ENCODE data around the gene RASA3. TPM values are rescaled to one million over a fixed set of nuclear protein-coding genes. Genes with fewer than 3 reads are reported as not detected.
"Not testable (repeated sequence)": the region's sequence is repeated elsewhere in the genome, so short reads cannot be mapped to it uniquely, and the experiment has no call there.

Gene RASA3
- total and polyA plus RNA-seq, 2 of the 4 experiments (the other 2 are of a cell fraction): 21.0 to 31.4 TPM

- no peak for TF ChIP-seq CHD1 (IDR thresholded peaks at IDR 0.05; ENCODE audit: low read depth, low read length)
Observed at GRCh38 chr13:114177245-114178010, 45.0 kb upstream of the RASA3 start (continued).

GRCh38 chr13:114176359-114176902, 44.0 kb upstream of the RASA3 start:
- H2AK5ac ChIP-seq (ENCODE audit: low read depth, low read length); H2BK20ac ChIP-seq (ENCODE audit: low read depth, low read length); H4K8ac ChIP-seq (ENCODE audit: low read depth in 2 of 2, low read length in 2 of 2); in situ Hi-C loops (cut with MboI; ENCODE audit: low sequenced_read_pairs); H3K27ac ChIP-seq (ENCODE audit: insufficient read depth, low read length); POLR2A ChIA-PET (ENCODE audit: unreplicated experiment); ATAC-seq (ENCODE audit: low read depth); H3K36me3 ChIP-seq (ENCODE audit: control insufficient read depth, insufficient read depth, low read length); H3K9me3 ChIP-seq (ENCODE audit: control insufficient read depth, insufficient read depth, low read length); H3K4me3 ChIP-seq (ENCODE audit: insufficient read depth, low read depth, low read length); intact Hi-C loops (cut with micrococcal nuclease); H4K5ac ChIP-seq (ENCODE audit: low read depth, low read length); DNase-seq; H3K18ac ChIP-seq (ENCODE audit: low read depth, low read length); H3K23ac ChIP-seq (ENCODE audit: low read depth, low read length); H3K9ac ChIP-seq (ENCODE audit: low read depth, low read length); H3K9me1 ChIP-seq (ENCODE audit: insufficient read depth, low read length); H2BK5ac ChIP-seq (ENCODE audit: low read depth, low read length, poor library complexity, severe bottlenecking); BruUV-seq (replicated peaks); H2AFZ ChIP-seq (replicated peaks; ENCODE audit: low read length, poor library complexity); H3K4me2 ChIP-seq (ENCODE audit: low read depth, low read length); H4K20me1 ChIP-seq (ENCODE audit: insufficient read depth, low read length); H3K79me1 ChIP-seq (ENCODE audit: low read depth in 1 of 2, low read length in 2 of 2); CTCF ChIA-PET; H2BK15ac ChIP-seq (ENCODE audit: low read depth, low read length); H3K4ac ChIP-seq (ENCODE audit: low read depth, low read length); H3K14ac ChIP-seq (replicated peaks; ENCODE audit: low read depth, low read length); H3K4me1 ChIP-seq (ENCODE audit: control insufficient read depth, insufficient read depth, low read length); H3K56ac ChIP-seq (ENCODE audit: extremely low read depth, insufficient read depth, low read length); dilution Hi-C loops (cut with HindIII; ENCODE audit: low sequenced_read_pairs, unreplicated experiment); H2AK9ac ChIP-seq (replicated peaks; ENCODE audit: low read depth, low read length, poor library complexity); H4K91ac ChIP-seq (ENCODE audit: insufficient read depth, low read depth, low read length); H2BK120ac ChIP-seq (ENCODE audit: low read depth, low read length): not testable (repeated sequence)
- 92% methylated on average over 4 of the region's 14 CpGs; no CpG with 5 or more reads in 1 of the 2 experiments for WGBS, 2 experiments (ENCODE audit: extremely low coverage in 2 of 2, insufficient read length in 1 of 2)
- H3K27me3 ChIP-seq (ENCODE audit: control insufficient read depth, insufficient read depth, low read length): peaks cover 33% of the 10 kb centered on the region

Data from IMR-90 (cell line).